HL-60 (cell line): ENCODE measurements around the gene RANBP2.

ENCODE experiments used
- POLR2AphosphoS5 ChIP-seq: IDR thresholded peaks from 2 replicates; pipeline ENCODE4 v1.6.1; 2012; ENCODE audit warnings: low read depth
- TF ChIP-seq, protein P1 (sequence below): IDR thresholded peaks from one replicate; pipeline ENCODE4 v1.5.1; 2011; ENCODE audit warnings: low read length, control low read depth, inconsistent platforms; ENCODE audit not compliant: insufficient read depth
- TF ChIP-seq, protein P2 (sequence below): IDR thresholded peaks from 2 replicates; pipeline ENCODE4 v1.6.1; 2012; ENCODE audit warnings: low read depth; ENCODE audit not compliant: insufficient replicate concordance

DNA sequence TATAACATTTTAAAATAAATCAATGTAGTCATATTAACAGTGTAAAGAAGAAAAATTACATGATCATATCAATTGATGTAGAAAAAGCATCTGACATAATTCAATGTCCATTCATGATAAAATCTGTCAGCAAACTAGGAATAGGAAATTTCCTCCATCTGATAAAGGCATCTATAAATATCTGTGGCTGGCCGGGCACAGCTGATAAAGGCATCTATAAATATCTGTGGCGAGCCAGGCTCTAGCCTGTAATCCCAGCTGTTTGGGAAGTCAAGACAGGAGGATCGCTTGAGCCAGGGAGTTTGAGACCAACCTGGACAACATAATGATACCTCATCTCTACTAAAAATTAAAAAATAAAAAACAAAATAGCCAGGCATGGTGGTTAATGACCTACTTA is 18.1 kb upstream of the RANBP2 start:
- TF ChIP-seq, protein P1, sequence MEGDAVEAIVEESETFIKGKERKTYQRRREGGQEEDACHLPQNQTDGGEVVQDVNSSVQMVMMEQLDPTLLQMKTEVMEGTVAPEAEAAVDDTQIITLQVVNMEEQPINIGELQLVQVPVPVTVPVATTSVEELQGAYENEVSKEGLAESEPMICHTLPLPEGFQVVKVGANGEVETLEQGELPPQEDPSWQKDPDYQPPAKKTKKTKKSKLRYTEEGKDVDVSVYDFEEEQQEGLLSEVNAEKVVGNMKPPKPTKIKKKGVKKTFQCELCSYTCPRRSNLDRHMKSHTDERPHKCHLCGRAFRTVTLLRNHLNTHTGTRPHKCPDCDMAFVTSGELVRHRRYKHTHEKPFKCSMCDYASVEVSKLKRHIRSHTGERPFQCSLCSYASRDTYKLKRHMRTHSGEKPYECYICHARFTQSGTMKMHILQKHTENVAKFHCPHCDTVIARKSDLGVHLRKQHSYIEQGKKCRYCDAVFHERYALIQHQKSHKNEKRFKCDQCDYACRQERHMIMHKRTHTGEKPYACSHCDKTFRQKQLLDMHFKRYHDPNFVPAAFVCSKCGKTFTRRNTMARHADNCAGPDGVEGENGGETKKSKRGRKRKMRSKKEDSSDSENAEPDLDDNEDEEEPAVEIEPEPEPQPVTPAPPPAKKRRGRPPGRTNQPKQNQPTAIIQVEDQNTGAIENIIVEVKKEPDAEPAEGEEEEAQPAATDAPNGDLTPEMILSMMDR: no peak
- TF ChIP-seq POLR2AphosphoS5: no peak
- TF ChIP-seq, protein P2, sequence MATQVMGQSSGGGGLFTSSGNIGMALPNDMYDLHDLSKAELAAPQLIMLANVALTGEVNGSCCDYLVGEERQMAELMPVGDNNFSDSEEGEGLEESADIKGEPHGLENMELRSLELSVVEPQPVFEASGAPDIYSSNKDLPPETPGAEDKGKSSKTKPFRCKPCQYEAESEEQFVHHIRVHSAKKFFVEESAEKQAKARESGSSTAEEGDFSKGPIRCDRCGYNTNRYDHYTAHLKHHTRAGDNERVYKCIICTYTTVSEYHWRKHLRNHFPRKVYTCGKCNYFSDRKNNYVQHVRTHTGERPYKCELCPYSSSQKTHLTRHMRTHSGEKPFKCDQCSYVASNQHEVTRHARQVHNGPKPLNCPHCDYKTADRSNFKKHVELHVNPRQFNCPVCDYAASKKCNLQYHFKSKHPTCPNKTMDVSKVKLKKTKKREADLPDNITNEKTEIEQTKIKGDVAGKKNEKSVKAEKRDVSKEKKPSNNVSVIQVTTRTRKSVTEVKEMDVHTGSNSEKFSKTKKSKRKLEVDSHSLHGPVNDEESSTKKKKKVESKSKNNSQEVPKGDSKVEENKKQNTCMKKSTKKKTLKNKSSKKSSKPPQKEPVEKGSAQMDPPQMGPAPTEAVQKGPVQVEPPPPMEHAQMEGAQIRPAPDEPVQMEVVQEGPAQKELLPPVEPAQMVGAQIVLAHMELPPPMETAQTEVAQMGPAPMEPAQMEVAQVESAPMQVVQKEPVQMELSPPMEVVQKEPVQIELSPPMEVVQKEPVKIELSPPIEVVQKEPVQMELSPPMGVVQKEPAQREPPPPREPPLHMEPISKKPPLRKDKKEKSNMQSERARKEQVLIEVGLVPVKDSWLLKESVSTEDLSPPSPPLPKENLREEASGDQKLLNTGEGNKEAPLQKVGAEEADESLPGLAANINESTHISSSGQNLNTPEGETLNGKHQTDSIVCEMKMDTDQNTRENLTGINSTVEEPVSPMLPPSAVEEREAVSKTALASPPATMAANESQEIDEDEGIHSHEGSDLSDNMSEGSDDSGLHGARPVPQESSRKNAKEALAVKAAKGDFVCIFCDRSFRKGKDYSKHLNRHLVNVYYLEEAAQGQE: no peak
